GM12874 (cell line): ENCODE data around the gene SEMA4A.
A peak's percentile ranks its signal among the peaks of the same experiment; 100 is the strongest.

Experiments used
- CTCF ChIP-seq: IDR thresholded peaks from 2 replicates; pipeline ENCODE4 v1.5.1; 2011; ENCODE audit warnings: low read depth, mild to moderate bottlenecking, control low read depth, low read length, moderate library complexity; ENCODE audit not compliant: insufficient read depth

SEMA4A gene

GRCh38 chr1:156128308-156128653, 25.1 kb upstream of the SEMA4A start:
- TF ChIP-seq CTCF: no peak

- TF ChIP-seq CTCF: no peak
These were observed 24.5 kb upstream of the SEMA4A start for GRCh38 chr1:156128654-156129597.

- TF ChIP-seq CTCF: peak; percentile 95
These were observed 23.5 kb upstream of the SEMA4A start for GRCh38 chr1:156129687-156130577.

GRCh38 chr1:156130578-156130942, 22.8 kb upstream of the SEMA4A start:
- TF ChIP-seq CTCF: no peak

- no peak for TF ChIP-seq CTCF
These were observed 18.5 kb upstream of the SEMA4A start for GRCh38 chr1:156134716-156135435.

- TF ChIP-seq CTCF: no peak
These were observed 17.2 kb upstream of the SEMA4A start for GRCh38 chr1:156135930-156136871.
